Middle frontal gyrus (tissue), 1 donor: ENCODE results near the gene KRTAP5-1.

Experiments used
- DNase-seq: peaks from one replicate; pipeline ENCODE4 v3.0.0-alpha.2; 2015; ENCODE audit warnings: low spot score; ENCODE audit errors: extremely low spot score

KRTAP5-1 gene

DNA sequence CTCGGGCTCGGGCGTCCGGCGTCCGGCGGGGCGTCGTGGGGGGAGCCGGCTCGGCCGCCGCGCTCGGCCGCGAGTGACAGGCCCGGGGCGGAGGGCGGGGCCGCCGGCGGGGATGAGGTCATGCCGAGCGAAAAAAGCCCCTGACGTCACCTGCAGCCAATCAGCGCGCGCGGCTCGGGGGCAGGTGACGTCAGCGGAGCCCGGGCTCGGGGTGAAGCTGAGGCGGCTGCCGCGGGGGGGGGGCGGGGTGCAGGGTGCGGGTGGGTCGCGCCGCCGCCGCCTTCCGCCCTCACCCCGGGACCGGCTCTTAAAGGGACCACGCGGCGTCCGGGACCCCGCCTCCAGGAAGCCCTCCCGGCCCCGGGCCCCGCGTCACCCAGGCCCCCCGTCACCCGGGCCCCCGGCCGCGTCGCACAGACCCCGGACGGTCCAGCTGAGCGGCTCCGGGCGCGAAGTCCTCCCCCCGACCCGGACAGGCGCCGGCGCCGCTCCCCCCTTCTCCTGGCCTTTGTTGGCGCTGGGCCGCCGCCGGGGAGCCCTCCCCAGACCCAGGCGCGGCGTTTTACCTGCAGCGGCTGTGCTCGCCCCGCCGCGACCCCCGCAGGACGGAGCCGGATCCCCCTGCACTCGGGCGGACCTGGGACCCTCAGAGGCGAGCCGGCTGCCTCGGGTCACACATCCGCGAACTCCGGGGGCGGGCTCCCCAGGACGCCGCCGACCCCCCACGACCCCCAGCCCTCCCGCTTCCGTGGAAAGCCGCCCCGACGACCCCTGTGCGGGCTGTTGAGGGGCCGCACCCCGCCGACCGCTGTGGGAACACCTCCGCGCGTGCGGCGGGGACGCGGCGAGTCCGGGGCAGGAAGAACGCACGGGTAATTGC lies 12.6 kb downstream of the KRTAP5-1 start, which contains the start of gene DUSP8:
DUSP8 (minus strand) TSS at position 75 of the 880 bp plus-strand sequence. CDS start 6,445 bp downstream, outside the sequence.
- peak; percentile 82 for DNase-seq

- no peak for DNase-seq
These were observed 13.3 kb downstream of the KRTAP5-1 start for GRCh38 chr11:1571760-1572196.

DNA sequence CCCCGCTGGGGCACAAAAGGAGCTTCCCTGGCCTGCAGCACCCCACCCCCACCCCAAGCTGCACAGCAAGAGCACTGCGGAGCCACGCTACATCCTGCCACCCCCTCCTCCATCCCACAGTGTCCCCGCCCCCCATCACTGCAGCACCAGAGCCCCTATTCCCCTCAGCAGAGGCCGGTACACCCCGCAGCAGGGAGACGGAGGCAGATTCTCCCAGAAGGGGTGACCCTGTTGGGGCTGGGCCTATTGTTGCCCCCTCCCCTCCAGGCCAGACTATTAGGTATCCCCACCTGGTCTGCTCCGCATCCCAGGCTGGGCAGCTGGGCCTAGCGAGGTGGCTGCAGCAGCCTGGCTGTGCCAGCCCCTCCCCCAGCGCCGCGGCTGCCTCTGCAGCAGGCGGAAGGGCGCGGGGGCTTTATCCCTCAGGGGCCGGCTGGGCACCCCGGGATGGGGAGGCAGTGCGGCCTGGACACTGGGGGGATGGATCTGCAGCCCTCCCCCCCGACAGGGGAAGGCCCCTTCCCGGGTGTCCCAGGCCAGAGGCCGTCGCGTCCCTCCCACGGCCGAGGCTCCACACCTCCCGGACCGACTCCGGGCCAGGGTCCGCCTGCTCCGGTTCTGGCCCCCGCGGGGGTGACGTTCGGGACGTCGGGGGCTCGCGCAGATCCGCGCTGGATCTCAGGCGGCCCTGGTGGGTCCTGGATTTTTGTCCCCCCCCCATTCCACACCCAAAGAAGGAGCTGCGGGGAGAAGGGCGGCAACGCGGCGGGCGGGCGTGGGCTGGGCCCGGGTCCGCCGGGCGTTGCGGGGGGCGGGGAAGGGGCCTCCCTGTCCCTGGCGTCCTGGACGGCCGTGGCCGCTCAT lies 14.0 kb downstream of the KRTAP5-1 start:
- DNase-seq: no peak

DNA sequence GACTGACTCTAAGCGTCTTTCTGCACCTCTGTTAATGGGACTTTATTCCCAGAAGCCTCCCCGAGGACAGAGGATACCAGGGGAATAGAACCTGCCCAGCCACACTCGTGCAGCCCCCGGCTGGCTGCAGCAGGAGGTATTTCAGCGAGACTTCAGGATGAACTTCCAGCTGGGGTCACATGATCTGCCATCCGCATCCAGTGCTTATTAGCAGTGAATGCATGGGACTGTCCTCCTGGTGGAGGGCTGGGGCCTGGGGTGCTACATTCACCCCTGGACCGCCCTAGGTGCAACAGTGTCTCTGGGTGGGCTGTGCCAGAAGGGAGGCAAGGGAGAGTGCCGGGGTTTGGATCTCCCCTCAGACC lies 14.6 kb downstream of the KRTAP5-1 start:
- DNase-seq: no peak

- DNase-seq: no peak
These were observed 15.1 kb downstream of the KRTAP5-1 start for GRCh38 chr11:1570001-1570453.

DNA sequence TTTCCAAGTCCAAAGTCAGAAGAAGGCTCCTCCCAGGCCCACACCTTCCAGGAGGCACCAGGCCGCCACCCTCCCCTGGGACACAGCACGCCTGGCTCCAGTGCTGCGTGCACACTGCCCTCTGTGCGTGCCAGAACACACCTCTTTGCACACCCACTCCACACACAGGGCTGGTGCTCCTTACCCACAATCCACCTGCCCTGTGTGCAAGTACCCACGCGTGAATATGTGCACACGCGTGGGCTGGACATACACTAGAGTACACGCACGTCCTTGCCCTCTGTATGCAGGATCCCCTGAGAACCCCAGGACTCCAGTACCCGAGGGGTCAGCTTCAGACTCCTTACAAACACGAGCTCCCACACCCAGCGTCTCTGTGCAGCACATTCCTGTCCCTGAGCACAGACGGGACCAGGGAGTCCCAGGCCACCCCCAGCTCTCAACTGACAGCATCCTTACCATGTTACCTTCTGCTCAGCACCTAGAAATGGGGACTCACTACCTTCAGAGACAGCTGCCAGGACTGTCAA lies 15.8 kb downstream of the KRTAP5-1 start:
- no peak for DNase-seq

DNA sequence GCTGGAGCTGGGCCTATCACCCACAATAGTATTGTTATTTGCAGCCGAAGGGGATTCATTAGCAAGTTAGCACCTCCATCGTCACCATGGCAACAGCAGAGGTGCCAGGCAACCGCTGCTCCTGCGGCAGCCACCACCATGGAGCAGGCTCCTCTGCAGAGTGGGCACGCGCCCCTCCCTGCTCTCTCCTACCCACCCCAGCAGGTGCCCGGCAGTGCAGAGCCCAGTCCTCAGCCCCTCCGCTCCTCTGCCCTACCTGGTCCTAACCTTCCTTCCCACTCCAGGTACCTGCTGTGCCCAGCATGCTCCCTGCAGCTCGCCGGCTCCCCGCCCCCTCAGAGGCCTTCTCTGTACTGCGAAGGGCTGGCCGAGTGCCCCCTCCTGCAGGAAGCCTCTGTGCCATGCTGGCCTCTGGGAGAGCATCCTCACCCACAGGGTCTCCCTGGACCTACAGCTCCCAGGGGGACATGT lies 16.6 kb downstream of the KRTAP5-1 start:
- DNase-seq: no peak

DNA sequence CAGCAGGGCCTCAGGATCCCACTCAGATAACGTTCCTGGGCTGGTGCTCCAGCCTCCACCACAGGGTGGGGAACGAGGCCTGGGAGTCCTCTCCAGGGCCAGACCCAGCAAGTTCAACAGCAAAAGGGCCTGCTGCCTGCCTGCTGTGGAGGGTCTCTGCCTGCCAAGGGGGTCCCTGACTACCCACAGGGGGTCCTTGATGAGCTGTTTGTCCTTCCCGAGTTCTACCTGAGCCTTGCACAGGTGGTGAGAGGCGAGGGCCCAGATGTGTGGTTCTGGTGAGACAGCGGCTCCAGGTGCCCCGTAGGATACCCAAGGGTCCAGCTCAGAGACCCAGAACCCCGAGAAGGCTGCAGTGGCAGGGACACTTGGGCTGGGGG lies 17.4 kb downstream of the KRTAP5-1 start:
- DNase-seq: no peak

GRCh38 chr11:1567052-1567720 lies 17.9 kb downstream of the KRTAP5-1 start:
- no peak for DNase-seq

- DNase-seq: no peak
These were observed 18.6 kb downstream of the KRTAP5-1 start for GRCh38 chr11:1566381-1567051.

GRCh38 chr11:1565904-1566247 lies 19.2 kb downstream of the KRTAP5-1 start:
- DNase-seq: no peak

DNA sequence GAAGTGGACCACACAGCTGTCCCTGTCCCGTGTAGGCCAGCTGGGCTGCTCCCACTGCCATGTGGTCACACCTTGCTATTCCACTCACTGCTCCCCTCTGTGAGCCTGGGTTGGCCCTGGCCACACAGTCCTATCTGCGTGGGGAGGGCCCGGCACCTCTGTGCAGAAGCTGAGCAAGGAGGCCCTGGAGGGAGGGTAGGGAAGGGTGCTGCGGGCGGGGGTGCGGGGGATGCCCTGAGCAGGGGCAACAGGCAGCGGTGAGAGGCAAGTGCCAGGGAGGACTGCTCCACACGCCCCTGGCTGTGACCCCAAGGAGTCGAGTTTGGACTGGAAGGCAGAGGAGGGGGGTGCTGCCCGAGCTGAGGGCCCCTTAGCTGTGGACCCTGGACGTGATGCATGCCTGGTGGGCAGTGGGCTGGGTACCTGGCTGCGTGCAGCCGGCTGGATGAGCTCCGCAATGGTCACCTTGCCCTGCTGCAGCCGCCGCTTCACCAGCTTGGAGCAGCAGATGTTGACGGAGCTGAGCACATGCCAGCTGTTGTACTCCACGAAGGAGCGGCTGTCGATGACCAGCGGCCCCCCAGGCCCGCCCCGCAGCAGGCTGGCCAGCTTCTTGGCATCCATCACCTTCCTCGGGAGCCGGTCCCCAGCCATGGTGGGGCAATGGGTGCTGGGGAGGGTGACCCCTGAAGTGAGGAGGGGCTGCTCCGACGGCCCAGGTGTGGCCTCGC lies 19.7 kb downstream of the KRTAP5-1 start:
- no peak for DNase-seq

DNA sequence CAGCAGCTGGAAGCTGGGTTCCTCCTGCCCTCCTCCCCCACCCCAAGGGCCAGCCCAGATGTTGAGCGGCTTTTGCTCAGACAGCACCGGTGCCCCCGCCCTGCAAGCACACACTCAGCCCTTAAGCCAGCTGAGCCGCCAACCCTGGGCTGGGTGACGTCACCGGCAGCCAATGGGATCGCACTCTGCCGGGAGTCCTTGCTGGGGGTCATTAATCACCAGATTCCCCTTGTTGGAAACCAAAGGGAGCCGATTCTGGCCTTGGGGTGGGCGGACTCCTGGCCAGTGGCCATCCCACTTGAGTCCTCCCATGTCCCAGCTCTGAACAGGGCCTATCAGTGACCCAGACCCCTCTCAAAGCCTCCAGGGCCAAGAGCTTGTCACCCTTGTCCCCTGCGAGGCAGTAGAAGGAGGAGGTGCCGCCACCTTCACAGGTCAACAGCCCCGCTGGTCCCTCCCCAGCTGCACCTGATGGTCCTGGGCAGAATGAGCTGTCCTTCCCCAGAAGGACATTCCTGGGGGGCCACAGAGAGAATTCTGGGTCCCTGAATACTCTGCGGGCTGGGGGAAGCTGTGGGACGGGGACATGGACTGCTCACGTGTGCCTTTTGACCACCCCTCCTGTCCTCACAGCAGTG lies 20.4 kb downstream of the KRTAP5-1 start:
- DNase-seq: no peak

GRCh38 chr11:1563697-1564534 lies 21.2 kb downstream of the KRTAP5-1 start:
- no peak for DNase-seq

GRCh38 chr11:1563149-1563638 lies 21.9 kb downstream of the KRTAP5-1 start:
- no peak for DNase-seq

- DNase-seq: no peak
These were observed 22.5 kb downstream of the KRTAP5-1 start for GRCh38 chr11:1562469-1563148.

DNA sequence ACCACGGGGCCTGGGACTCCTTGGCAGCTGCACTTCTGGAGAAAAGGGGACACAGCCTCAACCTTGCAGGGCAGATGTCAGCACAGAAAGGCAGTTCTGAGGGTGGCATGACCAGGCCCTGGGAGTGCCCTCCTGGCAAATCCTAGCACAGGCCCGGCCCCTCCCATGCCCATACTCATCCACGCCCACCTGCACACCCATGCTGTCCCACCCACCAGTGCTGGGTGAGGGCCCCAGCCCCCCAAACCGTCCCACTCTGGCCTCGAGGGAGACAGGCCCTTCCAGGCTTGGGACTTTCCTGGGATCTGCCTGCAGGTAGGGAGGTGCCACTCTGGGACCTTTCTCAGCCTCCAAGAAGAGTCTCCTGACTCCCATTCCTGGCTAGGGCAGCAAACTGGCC lies 23.1 kb downstream of the KRTAP5-1 start:
- DNase-seq: no peak

GRCh38 chr11:1561266-1561665 lies 23.8 kb downstream of the KRTAP5-1 start:
- no peak for DNase-seq
